IPS DF 19.7 (cell line): ENCODE measurements around the gene RCAN2.
"Not testable (repeated sequence)": the region's sequence is repeated elsewhere in the genome, so short reads cannot be mapped to it uniquely, and the experiment has no call there.

Experiments
- DNase-seq: peaks from one replicate; pipeline ENCODE4 v3.0.0-alpha.2; 2013; ENCODE audit warnings: low read depth, low spot score

Gene RCAN2

GRCh38 chr6:46387728-46388127 is 103.5 kb downstream of the RCAN2 start:
- not testable (repeated sequence) for DNase-seq

- DNase-seq = no peak
Observed at GRCh38 chr6:46381579-46381978, 109.7 kb downstream of the RCAN2 start.

- no peak for DNase-seq
Observed at GRCh38 chr6:46381057-46381456, 110.2 kb downstream of the RCAN2 start.

GRCh38 chr6:46380152-46380807 is 111.0 kb downstream of the RCAN2 start:
- no peak for DNase-seq

GRCh38 chr6:46378882-46379416 is 112.3 kb downstream of the RCAN2 start:
- DNase-seq = no peak

GRCh38 chr6:46378161-46378881 is 112.9 kb downstream of the RCAN2 start:
- DNase-seq = no peak

DNA sequence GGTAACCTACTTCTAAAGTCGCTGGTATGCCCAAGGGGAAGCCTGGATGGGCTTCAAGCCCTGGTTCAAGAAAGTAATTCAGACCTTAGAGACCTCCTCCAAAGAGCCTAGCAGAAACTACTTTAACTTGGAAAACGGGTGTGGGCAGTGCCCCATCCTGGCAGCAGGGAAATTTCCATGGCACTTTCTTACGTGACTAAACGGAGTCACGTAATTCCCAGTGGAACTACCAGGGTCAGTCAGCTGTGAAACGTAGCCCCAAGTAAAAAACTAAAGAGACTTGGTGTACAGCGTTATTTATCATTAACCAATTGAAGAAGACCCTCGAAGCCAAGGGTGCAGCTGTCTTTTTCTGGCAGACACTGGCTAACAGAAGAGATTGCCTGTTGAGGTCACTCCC is 114.0 kb downstream of the RCAN2 start:
- DNase-seq = no peak

GRCh38 chr6:46376562-46377061 is 114.6 kb downstream of the RCAN2 start:
- DNase-seq = no peak

DNA sequence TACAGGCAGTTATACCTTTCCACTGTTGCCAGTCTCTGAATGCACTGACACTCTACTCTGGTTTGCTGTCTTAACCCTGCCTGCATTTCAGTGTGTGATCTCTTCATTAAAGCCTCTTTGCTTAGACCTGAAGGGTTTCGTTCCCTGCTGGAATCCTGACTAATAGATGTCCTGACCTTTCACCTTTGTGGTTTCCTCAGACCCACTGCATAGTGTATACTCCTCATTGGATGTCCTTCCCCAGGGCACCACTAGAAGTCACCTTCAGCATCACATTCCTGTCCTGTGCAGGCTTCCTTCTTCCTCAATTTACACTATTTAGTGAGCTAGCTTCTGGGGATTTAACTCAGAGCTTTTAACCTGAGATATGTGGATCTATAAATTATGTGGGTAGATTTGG is 120.6 kb downstream of the RCAN2 start:
- no peak for DNase-seq

DNA sequence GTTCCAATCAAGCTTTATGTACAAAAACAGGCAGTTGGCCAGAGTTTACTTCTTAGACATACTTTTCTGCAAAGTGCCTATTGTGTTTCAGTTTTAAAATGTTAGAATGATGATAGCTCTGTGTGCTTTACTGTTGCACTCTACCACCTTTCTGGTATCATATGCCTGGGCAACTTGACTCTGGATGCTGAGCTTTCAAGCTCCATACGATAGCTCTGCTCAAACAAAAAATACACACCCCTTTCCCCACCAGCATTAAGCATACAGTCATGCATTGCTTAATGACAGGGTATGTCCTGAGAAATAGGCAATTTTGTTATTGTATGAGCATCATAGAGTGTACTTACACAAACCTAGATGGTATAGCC is 123.1 kb downstream of the RCAN2 start:
- DNase-seq = no peak

DNA sequence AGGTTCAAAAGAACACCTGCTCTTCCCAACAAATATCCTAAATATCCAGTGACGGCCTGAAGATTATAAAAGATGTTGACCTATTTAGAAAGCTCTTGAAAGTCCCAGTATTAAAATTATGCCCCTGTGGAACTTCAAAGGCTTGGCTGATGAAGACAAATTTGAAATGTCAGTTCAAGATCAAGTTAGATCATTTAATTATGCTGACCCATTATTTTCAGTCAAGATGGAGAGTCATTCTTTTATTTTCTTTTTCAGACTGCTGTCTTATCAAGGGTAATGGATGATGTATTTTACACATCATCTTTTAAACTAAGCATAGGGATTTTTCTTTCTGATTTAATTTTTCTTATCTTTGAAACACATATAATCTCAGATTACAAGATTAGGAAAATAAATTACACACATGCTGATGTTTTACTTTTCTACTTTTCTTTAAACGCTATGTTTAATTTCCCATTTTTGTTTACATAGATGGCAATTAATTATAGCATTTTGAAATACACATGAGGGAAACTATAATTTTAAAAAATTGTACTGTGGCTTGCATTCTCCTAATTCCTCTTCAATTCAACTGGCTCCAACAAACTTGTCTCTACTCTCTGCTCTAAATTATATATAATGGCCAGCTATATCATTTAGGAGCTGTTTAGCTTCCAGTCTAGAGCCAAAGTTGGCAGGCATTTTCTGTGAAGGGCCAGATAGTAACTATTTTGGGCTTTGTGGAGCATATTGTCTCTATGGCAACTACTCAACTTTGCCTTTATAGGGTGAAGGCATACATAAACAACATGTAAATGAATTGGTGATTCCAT is 123.7 kb downstream of the RCAN2 start:
- no peak for DNase-seq

DNA sequence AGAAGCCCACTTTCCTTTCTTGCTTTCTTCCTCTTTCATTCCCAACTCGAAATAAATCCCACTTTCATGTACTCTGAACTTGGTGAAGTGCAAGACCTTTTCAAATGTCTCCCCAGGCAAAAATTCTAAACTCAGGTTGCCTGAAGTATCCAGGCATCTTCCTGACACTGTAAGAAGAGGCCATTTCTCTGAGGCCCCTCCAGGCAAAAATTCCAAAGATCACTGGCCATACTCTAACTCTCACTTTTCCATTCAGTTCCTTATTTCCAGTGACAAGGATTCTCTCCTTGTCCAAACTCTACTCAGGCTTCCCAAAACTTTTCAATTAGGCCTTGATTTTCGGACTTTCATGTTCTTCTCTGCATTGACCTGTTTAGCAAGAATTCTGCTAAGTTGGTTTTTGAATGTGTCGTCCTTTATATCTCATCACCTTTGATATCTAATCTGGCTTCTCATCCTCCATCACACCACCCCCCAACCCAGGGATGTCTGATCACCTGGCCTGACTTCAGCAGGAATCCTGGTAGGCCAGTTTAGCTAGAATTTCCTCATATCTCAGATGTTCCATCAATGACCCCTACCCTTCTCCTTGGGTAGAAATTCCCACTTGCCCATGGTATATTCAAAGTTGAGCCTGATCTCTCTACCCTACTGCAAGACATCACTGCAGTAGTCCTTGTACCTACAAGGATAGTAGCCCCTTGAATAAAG is 124.9 kb downstream of the RCAN2 start:
- DNase-seq = no peak

DNA sequence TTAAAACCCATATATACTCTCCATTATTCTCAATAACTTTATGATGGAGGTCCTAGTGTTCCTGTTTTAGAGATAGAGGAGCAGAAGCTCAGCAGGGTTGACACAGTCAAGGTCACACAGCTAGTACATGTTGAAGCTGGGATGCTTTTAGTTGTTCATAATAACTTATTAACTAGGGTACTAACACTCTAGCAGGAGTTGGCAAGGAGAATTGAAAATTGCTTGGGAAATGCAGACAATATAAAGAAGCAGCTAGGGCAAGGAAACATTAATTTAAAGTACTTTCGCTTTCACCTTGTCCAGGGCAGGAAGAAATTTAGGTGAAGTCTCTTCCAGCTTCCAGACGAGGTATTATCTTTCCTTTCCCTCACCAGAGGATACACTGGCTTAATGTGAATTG is 133.7 kb downstream of the RCAN2 start:
- DNase-seq = no peak

DNA sequence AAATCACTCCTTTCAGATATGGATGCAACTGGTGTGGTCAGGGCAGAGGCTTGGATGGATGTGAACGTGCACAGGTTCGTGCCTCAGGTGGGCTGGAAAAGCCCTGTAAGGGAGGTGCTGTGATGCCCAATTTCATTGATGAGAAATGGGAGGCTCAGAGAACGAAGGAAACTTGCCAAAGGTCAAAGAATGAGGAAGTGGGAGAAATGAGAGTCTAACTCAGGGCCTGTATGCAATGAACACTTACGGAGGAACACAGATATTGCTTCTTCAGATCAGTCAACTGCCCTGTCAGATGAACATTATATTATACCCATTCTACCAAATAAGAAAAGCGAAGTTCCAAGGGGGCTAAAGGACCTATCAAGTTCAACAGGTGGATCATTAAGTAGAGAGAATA is 134.7 kb downstream of the RCAN2 start:
- no peak for DNase-seq

DNA sequence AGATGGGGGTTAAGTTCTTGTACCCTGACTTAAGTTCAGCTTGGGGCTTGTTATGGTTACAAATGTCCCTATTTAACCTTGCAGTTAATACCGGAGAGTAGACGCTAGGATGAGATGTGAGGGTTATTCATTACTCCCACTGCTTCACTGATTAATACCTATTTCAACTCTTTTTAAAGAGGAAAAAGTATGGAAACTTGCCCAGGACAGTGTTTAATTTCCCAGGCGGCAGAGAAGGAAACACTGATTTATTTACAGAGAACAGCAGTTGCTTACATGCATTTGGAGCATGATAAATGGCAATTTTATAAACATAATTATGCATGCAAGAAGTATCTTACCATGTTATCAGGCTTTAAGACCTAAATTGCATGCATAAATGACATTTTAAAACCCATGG is 137.7 kb downstream of the RCAN2 start:
- DNase-seq = no peak

DNA sequence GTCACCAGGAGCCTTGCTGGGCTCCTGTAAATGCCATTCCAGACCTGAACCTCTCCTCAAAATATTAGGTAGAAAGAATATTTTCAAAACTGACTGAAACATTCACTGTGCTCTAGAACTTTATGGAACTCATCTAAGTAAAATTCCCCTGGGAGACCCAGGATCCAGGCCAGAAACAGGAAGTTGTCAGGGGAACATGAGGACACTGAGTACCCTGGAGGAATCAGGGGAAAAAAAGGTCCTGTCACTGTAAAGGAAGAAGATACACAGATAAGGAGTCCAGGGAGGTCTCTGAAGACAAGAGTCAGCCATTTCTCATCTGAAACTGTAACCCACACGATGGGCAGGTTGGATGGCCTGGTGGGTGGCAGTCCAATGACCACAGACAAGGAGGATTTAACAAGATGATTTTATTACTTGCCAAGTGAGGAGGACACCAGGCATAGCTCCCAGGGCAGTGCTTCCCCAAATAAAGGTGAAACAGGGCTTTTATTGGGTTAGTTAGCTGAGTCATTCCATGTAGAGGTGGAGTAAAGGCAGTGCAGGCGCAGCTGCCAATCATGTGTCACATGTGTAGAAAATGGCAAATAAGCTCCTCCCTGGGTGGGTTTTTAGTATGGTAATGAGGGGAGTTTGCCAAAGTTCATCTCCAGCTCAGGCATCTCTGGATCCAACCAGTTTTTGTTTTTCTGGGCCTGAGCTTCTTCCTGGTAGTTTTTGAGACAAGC is 138.5 kb downstream of the RCAN2 start:
- DNase-seq = no peak

GRCh38 chr6:46350714-46351113 is 140.5 kb downstream of the RCAN2 start:
- no peak for DNase-seq

DNA sequence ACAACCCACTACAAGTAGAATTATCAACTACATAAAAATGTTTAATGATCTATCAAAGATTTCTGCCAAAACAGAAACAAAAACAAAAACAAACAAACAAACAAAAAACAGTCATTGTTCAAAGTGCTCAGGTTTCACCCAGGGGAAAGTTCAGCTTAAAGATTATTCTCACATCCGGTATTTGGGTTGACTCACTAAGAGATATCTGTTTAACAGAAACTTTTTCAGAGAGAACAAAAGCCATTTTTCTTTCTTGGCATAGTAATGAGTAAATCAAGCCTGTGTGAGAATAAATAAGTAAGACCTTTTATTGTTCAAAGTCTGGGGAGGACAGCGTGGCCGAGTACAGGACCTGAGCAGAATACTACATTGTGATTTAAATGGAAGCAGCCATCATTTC is 143.6 kb downstream of the RCAN2 start:
- DNase-seq = no peak

- DNase-seq = no peak
Observed at GRCh38 chr6:46340246-46340645, 151.0 kb downstream of the RCAN2 start.

- no peak for DNase-seq
Observed at GRCh38 chr6:46338131-46338530, 153.1 kb downstream of the RCAN2 start.

- no peak for DNase-seq
Observed at GRCh38 chr6:46334442-46334841, 156.8 kb downstream of the RCAN2 start.
